CD4-positive, alpha-beta T cell (primary cell): ENCODE results near the gene ZNF607. TPM values are rescaled to one million over a fixed set of nuclear protein-coding genes. Genes with fewer than 3 reads are reported as not detected.
A peak's percentile ranks its signal among the peaks of the same experiment; 100 is the strongest.
"Not testable (repeated sequence)": the region's sequence is repeated elsewhere in the genome, so short reads cannot be mapped to it uniquely, and the experiment has no call there.

ENCODE experiments used
- ATAC-seq: fragments of 200-7000 bp; cut with Tn5 transposase; one replicate; pipeline ENCODE4 v1.10.0; 2022; ENCODE audit warnings: mild to moderate bottlenecking; ENCODE audit not compliant: poor library complexity
- CTCF ChIA-PET: fragments of 350-600 bp; sonication (Branson Sonifier 250); formaldehyde crosslinking; loops from one replicate; lab custom pipeline; 2021; ENCODE audit warnings: antibody characterized with exemption, inconsistent platforms; lab: Charles Lee
- POLR2A ChIA-PET: fragments of 350-600 bp; sonication (Branson Sonifier 250); formaldehyde crosslinking; loops from one replicate; lab custom pipeline; 2021; ENCODE audit warnings: antibody characterized with exemption, inconsistent platforms; lab: Charles Lee
- DNase-seq, 14 experiments: peaks; one replicate each; pipeline ENCODE4 v3.0.0-alpha.2; 2013 to 2020; ENCODE audit warnings: mixed read lengths in 2 of 14
- H3K27ac ChIP-seq, 2 donors: one replicate each; pipeline versions ENCODE4 v1.5.1 to v1.7.0; 2013; ENCODE audit warnings: low read length in 2 of 2, low read depth in 1 of 2, mild to moderate bottlenecking in 1 of 2
- H3K27me3 ChIP-seq, 2 experiments: 1 replicate in 1 of 2; 2 replicates in 1 of 2; pipeline versions ENCODE4 v1.6.1 to v1.7.0; 2013; ENCODE audit warnings: low read length in 2 of 2, control low read depth in 1 of 2, mild to moderate bottlenecking in 1 of 2, moderate library complexity in 1 of 2; ENCODE audit not compliant: insufficient read depth in 2 of 2, control insufficient read depth in 1 of 2
- H3K36me3 ChIP-seq: one replicate; pipeline ENCODE4 v1.6.1; 2013; ENCODE audit warnings: low read length, control low read depth; ENCODE audit not compliant: insufficient read depth
- H3K4me1 ChIP-seq: one replicate; pipeline ENCODE4 v1.6.1; 2013; ENCODE audit warnings: low read length, control low read depth; ENCODE audit not compliant: insufficient read depth
- H3K4me3 ChIP-seq: one replicate; pipeline ENCODE4 v1.5.1; 2013; ENCODE audit warnings: mild to moderate bottlenecking, low read length, moderate library complexity
- H3K9me3 ChIP-seq, 2 experiments: 1 replicate in 1 of 2; 2 replicates in 1 of 2; pipeline versions ENCODE4 v1.6.1 to v1.7.0; 2013; ENCODE audit warnings: low read length in 2 of 2, mild to moderate bottlenecking in 2 of 2, control low read depth in 1 of 2, moderate library complexity in 1 of 2; ENCODE audit not compliant: control insufficient read depth in 1 of 2, insufficient read depth in 1 of 2
- H3K27ac Mint-ChIP-seq: one replicate; pipeline ENCODE4 v1.8.0; 2020; ENCODE audit warnings: mixed read lengths
- H3K27me3 Mint-ChIP-seq: one replicate; pipeline ENCODE4 v1.8.0; 2021; ENCODE audit warnings: mixed read lengths
- H3K36me3 Mint-ChIP-seq: one replicate; pipeline ENCODE4 v1.8.0; 2021; ENCODE audit warnings: low read depth, mixed read lengths
- H3K4me1 Mint-ChIP-seq: one replicate; pipeline ENCODE4 v1.8.0; 2021; ENCODE audit warnings: low read depth, mixed read lengths
- H3K4me3 Mint-ChIP-seq: one replicate; pipeline ENCODE4 v1.8.0; 2020; ENCODE audit warnings: mild to moderate bottlenecking, mixed read lengths
- H3K9me3 Mint-ChIP-seq: one replicate; pipeline ENCODE4 v1.8.0; 2020; ENCODE audit warnings: mixed read lengths
- intact Hi-C, 2 experiments: fragments of 100-400 bp; cut with DNase I in 1 of 2; cut with micrococcal nuclease in 1 of 2; formaldehyde crosslinking; loops; one replicate each; pipeline versions ENCODE4 v1.15.1 to v1.9.0; 2023 to 2025; cut with DNase I, micrococcal nuclease
- polyA plus RNA-seq, 2 donors: library from polyadenylated mRNA; unstranded; fragments of 120-200 nt; gene quantifications; one replicate each; pipeline ENCODE4 v1.2.1, GENCODE V29; 2013
- total RNA-seq, 174 experiments: library from RNA in 2 of 174; stranded (reverse) in 2 of 174; gene quantifications; one replicate each; pipeline ENCODE4 v1.2.3 and lab custom pipeline; 2021 to 2026
- TF ChIP-seq, protein P1 (sequence below): fragments of 200-600 bp; IDR thresholded peaks from one replicate; pipeline ENCODE4 v1.8.0; 2022; ENCODE audit warnings: antibody characterized with exemption, mild to moderate bottlenecking

Gene ZNF607
- total RNA-seq (1 to 10 TPM; 2.2 to 2.3 TPM), total RNA-seq (lab: John Stamatoyannopoulos, UW) (1.9 to 19.2 (median 7.6) reads per million in 172 experiments)
- 3.4 TPM for polyA plus RNA-seq (2013, experiment 1 of 2)
- 4.5 TPM for polyA plus RNA-seq (2013, experiment 2 of 2)

DNA sequence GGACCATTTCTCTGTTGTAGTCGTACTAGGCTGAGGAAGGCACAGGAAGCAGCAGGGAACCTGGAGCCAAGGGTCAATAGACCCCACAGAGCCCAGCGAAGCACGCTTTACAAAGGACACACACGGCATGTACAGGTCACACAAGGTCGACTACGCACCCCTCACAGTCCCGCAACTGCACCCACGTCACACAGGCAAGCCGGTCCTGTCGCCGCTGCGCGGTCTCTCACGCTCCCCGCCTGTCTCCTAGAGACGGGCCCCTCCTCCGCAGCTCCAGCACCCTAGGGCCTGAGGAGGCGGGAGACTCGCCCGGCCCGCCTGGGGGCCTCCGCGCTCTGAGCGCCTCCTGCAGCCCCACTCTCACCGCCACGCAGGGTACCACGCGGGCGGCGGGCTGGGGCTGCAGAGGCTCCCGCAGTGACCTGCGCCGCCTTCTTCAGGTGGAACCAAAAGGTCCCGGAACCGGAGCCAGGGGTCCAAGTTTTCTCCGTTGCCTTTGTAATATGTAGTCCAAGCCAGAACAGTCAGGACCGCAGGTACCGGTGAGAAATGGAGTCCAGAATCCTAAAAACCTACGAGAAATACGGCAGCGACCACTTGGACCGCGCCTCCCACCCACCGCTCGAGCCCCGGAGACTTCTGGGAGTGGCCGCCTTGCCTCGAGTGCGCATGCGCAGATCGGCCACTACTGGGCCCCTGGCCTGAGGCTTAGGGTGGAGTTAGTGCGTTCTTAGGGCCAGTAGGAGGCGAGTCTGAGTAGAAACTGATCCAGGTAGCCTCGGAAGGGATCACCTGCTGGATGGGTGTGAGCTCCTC is at the start of gene ZNF607:
TSS of gene ZNF607 (minus strand) at position 651 of the 816 bp plus-strand sequence. CDS start 8,143 bp downstream, outside the sequence.
- H3K27me3 ChIP-seq: no peaks in the 10 kb centered on the region
- peaks cover 18% of the 10 kb centered on the region for H3K4me1 Mint-ChIP-seq
- ChIA-PET POLR2A (interaction anchor here (1.0 to 2.0 kb wide), 4 partner anchors 60 to 252 kb away, joined by 3 to 8 read pairs (median 5); partner anchors contain the start of genes WDR87, ZNF540, ZNF569 and ZNF571), CTCF (interaction anchor here (1.5 to 1.7 kb wide), 3 partner anchors 53 to 183 kb away, joined by 3 to 5 read pairs (median 4); partner anchors contain the start of gene ZNF573)
- peak within 1 kb of the TSS; percentile 79 for H3K27ac Mint-ChIP-seq
- peaks cover 30% of the 10 kb centered on the region for H3K36me3 Mint-ChIP-seq
- peak within 1 kb of the TSS; percentile 87 for H3K4me3 ChIP-seq
- DNase-seq: peak; percentile 55 to 92 (median 74)
- peaks cover 15% of the 10 kb centered on the region for H3K4me1 ChIP-seq
- TF ChIP-seq, protein P1, sequence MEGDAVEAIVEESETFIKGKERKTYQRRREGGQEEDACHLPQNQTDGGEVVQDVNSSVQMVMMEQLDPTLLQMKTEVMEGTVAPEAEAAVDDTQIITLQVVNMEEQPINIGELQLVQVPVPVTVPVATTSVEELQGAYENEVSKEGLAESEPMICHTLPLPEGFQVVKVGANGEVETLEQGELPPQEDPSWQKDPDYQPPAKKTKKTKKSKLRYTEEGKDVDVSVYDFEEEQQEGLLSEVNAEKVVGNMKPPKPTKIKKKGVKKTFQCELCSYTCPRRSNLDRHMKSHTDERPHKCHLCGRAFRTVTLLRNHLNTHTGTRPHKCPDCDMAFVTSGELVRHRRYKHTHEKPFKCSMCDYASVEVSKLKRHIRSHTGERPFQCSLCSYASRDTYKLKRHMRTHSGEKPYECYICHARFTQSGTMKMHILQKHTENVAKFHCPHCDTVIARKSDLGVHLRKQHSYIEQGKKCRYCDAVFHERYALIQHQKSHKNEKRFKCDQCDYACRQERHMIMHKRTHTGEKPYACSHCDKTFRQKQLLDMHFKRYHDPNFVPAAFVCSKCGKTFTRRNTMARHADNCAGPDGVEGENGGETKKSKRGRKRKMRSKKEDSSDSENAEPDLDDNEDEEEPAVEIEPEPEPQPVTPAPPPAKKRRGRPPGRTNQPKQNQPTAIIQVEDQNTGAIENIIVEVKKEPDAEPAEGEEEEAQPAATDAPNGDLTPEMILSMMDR: no peak
- peak; percentile 75 for ATAC-seq
- H3K36me3 ChIP-seq: no peaks in the 10 kb centered on the region
- no peaks in the 10 kb centered on the region for H3K27me3 Mint-ChIP-seq
- peak within 1 kb of the TSS; percentile 91 for H3K4me3 Mint-ChIP-seq
- intact Hi-C loops: loop anchor here (2.0 kb wide), 2 partner anchors 59 to 65 kb away; partner anchors contain the start of genes ZFP30 (in 1 of the 2) and ZNF573 (in 1 of the 2)
- peak within 1 kb of the TSS; percentile 48 to 55 for H3K27ac ChIP-seq
- H3K9me3 Mint-ChIP-seq: no peaks in the 10 kb centered on the region
- H3K9me3 ChIP-seq: peaks cover 0 to 23% of the 10 kb centered on the region in 2 experiments

DNA sequence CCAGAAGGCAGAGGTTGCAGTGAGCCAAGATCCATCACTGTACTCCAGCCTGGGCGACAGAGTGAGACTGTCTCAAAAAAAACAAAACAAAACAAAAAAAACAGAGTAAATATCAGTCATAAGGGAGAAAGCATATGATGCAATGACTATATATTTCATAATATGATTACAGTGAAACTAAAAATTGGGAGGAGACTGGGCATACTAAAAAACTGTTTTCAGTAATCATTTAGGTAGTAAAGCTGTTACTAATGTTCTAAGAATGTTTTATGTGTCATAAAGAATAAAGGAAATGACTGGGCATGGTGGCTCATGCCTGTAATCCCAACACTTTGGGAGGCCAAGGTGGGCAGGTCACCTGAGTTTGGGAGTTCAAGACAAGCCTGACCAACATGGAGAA is 43.9 kb upstream of the ZNF607 start:
- H3K27me3 ChIP-seq: no peaks in the 10 kb centered on the region
- peaks cover 92% of the 10 kb centered on the region for H3K36me3 Mint-ChIP-seq
- intact Hi-C loops: no loop called here

DNA sequence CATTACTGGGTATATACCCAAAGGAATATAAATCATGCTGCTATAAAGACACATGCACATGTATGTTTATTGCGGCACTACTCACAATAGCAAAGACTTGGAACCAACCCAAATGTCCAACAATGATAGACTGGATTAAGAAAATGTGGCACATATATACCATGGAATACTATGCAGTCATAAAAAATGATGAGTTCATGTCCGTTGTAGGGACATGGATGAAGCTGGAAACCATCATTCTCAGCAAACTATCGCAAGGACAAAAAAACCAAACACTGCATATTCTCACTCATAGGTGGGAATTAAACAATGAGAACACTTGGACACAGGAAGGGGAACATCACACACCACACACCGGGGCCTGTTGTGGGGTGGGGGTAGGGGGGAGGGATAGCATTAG is 38.1 kb upstream of the ZNF607 start:
- ATAC-seq, H3K4me3 Mint-ChIP-seq, H3K27me3 Mint-ChIP-seq, POLR2A ChIA-PET, H3K27ac Mint-ChIP-seq, DNase-seq, H3K4me1 ChIP-seq, intact Hi-C loops, CTCF ChIA-PET, H3K27ac ChIP-seq, H3K4me3 ChIP-seq, H3K9me3 Mint-ChIP-seq, H3K4me1 Mint-ChIP-seq, H3K27me3 ChIP-seq: not testable (repeated sequence)
- Histone ChIP-seq H3K36me3 (peaks cover 13% of the 10 kb centered on the region), H3K9me3 (peaks cover 0 to 20% of the 10 kb centered on the region in 2 experiments)
- H3K36me3 Mint-ChIP-seq: peaks cover 83% of the 10 kb centered on the region

More for the DNA sequence above, 43.9 kb upstream of the ZNF607 start:
- Histone ChIP-seq H3K4me3 (no peak overlapping the region), H3K9me3 (peaks cover 0 to 10% of the 10 kb centered on the region in 2 experiments), H3K27ac (no peak overlapping the region), H3K4me1 (no peaks in the 10 kb centered on the region), H3K36me3 (peaks cover 34% of the 10 kb centered on the region)
- Mint-ChIP-seq H3K27ac (no peak overlapping the region), H3K4me3 (no peak overlapping the region), H3K27me3 (no peaks in the 10 kb centered on the region), H3K4me1 (peaks cover 3% of the 10 kb centered on the region), H3K9me3 (no peaks in the 10 kb centered on the region)
- DNase-seq (no peak), ATAC-seq (no peak)
- ChIA-PET POLR2A (no interaction called here), CTCF (no interaction called here)
- TF ChIP-seq, protein P1: no peak
